Stimulated activated CD8-positive, alpha-beta memory T cell treated with anti-CD3 and anti-CD28 coated beads, Interleukin-2, amount 100 ng/mL, for 1 hour (primary cell): ENCODE measurements around the gene CLDN34.
A peak's percentile ranks its signal among the peaks of the same experiment; 100 is the strongest.

ENCODE experiments used
- DNase-seq, 2 donors: peaks; one replicate each; pipeline ENCODE4 v3.0.0-alpha.2; 2020; ENCODE audit warnings: low read depth in 2 of 2

The CLDN34 gene

DNA sequence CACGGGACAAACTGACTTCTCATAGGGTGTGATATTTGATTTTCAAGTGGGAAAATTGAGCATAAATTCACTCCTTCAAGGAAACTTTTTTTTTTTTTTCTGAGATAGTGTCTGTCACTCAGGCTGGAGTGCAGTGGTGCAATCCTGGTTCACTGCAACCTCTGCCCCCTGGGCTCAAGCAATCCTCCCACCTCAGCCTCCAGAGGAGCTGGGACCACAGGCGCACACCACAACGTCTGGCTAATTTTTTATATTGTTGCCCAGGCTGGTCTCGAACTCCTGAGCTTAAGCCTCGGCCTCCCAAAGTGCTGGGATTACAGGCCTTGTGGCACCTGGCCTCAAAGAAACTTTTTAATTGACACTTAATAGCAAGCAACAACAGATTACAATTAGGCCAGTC is 13.8 kb downstream of the CLDN34 start:
- no peak for DNase-seq

DNA sequence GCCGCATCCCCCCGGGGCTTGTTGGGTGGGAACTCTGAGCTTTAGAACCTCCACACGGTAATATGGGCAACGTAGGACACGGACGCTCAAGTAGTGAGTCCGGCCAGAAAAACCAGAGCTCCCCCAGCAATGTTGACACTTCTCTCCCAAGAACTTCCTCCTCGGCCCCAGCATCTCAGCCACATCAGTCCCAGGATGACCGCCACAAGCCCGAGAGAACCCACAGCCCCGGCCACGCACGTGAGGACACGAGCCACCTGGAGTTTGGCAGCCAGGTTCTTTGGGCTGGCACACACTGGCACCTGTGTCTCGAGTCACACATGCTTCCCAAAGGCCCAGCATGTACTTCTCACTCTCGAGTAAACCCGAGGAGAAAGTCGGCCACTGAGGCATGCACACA is 16.3 kb downstream of the CLDN34 start:
- no peak for DNase-seq

DNA sequence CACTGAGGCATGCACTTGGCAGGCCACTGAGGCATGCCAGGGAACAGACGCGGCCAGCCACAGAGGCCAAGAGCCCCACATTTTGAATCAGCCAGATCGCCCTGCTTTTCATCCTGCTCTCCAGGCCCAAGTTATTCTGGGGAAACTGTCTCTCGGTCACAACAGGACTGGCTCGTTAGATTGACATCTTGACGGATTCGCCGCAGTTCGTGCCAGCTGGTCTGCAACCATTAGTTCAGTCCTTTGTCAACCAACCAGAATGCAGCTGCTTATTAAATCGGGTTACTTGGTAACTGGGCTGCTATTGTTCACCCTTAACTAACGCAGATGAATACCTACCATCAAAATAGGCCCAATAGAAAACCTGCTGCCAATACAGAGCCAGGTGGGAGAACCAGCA is 16.7 kb downstream of the CLDN34 start:
- no peak for DNase-seq

DNA sequence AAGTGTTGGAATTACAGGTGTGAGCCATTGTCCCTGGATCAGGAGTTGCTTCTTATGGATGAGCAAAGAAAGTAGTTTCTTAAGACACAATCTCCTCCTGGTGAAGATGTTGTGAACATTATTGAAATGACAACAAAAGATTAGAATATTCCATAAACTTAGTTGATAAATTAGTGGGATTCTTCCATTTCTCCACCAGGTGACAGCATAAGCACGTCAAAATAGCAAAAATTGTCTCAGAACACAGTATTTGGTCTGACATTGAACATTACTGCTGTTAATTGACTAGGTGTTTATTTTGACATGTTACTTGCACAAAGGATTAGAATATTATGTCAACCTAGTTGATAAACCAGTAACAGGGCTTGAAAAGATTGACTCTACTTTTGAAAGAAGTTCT is 21.6 kb downstream of the CLDN34 start:
- DNase-seq, result no peak

DNA sequence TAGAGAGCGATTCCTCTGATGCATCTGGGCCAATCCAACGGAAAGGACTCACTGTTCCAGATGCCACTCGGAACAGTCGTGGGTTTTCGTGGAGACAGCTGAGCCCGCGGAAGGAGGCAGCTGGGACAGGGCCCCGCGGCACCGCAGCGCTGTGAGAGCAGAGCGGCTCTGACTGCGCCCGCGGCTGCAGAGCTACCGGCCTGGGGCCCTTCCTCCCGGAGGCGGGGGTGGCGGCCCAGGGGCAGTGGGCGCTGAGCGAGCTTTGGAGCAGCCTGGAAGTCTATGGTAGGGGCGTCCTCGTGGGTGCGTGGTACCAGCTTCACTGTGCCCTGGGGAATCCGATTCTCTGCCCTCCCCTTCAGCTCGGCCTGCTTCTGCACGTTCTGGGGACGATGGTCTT is 24.9 kb downstream of the CLDN34 start:
- DNase-seq, result no peak

DNA sequence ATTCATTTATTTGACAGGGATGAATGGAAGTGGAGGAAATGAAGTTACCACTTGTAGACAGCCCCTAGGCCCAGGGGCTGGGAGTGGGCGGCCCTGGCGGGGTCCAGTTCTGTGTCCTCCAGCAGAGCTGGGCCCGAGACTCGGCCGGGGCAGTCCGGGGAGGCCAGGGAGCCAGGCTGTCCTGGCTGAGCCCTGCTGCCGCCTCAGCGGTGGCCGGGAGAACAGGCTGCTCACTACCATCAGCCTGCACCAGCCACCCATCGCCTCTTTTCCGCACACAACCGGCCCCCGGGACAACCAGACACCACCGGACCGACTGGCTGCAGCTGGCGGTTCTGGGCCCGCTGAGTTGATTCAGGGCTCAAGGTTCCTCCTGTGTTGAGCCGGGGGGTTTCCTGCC is 25.6 kb downstream of the CLDN34 start:
- no peak for DNase-seq

DNA sequence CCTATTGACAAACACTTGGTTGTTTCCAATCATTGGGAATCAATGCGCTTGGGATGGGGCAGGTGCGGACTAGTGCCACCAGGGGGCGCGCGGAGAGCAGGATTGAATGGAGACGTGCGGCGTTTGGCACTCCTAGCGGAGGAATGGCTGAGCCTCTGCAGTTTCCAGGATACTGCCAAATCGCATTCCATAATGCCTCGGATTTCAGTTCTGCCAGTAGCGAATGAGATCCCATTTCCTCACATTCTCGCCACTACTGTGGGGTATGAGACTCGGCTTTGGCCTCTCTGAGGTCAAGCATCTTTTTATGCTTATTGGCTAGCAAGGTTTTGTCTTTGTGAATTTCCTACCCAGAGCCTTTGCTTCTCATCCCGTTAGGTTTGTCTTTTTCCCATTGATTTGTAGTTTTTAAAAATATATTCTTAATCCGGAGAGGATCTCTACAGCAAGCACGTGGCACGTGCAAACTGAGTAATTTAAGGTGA is 28.7 kb downstream of the CLDN34 start:
- DNase-seq, result peak; percentile 56 to 61

DNA sequence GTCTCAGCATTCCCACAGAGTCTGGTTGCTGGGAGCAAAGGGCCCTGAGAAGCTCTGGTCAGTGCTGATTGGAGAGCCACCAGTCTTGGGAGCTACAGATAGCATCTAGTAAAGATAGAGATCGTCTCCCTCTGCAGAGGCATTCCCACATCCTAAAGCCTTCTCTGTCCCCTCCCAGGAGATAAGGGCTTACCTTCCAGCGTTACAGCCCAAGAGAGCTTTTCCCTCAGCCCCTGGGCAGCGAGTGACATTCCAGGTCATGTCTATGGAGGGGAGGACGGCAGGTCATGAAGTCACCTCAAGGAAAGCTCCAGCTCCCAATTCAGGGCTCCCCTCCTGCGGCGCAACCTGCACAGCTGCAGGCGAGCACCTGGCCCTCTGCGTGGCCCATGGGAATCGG is 29.9 kb downstream of the CLDN34 start:
- no peak for DNase-seq

DNA sequence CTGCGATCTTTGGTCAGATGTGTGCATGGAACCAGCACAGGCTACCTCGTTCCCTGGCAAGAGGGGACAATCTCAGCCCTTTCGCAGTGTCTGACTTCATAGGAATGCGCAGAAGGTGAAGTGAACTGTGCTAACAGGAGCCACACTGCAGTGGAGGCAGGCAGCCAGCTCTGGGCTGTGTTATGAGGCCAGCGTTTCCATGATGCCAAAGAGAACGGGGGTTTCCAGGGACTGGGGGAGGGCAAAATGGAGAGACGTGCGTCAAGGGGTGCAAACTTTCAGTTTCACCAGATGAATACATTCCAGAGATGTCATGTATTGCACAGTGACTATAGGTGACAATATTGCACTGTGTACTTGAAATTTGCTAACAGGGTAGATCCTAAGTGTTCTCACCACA is 30.4 kb downstream of the CLDN34 start:
- DNase-seq, result no peak

DNA sequence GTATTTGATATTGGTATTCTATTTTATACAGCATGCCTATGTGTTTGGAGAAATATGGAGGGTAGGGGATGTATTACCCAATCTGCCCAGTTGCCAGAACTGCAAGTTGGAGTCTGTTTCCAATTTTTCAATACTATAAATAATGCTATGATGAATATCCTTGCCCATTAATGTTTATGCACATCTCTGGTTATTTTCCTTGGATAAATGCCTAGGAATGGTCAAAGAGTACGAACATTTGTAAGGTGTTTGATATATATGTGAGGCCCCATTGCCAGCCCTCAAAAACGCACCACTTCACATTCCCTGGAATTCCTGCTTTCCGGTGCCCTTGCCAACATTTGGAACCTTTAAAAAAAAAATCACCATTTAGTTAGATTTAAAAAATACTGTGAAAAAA is 34.3 kb downstream of the CLDN34 start:
- no peak for DNase-seq

DNA sequence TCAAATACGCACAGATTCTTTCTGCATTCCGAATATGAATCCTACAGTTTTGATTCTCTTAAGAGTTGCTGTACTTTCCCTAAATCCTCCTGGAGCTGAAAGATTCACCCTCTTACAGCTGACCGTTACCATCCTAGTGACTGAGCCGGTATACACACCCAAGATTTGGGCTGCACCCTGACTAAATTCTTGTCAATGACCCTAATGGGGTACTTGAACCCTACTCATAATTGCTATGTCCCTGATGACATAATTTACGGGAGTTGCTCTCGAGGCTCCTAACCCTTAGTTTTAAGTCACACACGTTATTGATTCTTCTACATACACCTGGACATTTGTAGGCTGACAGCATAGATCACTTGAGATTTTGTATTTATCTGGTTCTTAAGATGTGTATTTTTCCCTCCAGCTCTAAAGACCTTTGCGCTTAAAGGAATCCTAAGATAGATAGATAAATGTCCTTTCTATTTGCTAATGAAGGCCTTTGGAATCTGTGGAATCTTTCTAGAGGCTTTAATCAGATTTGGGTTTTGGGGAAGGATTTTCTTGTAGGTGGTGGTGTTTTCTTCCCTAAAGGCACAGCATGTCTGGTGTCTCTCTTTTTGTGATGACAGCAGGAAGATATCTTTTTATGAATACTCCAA is 37.8 kb downstream of the CLDN34 start:
- DNase-seq, result no peak

DNA sequence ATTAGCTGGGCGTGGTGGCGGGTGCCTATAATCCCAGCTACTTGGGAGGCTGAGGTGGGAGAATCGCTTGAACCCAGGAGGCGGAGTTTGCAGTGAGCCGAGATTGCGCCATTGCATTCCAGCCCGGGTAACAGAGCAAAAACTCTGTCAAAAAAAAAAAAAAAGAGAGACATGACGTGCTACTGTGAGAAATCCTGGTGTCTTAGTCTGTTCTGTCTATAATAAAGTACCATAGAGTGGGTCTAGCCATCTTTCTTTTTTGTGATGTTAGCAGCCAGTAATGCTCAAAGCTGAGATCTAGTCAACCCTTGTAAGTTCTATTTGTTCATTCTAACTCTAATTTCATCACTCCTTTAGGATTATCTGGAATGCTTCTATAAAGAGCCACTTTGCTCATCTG is 38.9 kb downstream of the CLDN34 start:
- DNase-seq, result no peak

DNA sequence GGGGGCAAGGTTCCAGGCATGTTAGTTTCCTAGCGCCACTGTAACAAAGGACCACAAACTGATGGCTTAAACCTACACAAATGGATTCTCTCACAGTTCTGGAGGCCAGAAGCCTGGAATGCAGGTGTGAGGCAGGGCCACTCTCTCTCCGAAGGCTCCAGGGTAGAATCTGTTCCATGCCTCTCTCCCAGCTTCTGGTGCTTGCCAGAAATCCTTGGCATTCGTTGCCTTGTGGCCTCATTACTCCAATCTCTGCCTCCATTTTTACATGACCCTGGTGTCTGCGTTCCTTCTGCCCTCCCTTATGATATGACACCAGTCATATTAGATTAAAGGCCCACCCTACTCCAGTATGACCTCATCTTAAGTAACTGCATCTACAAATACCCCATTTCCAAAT is 39.6 kb downstream of the CLDN34 start:
- DNase-seq, result no peak

DNA sequence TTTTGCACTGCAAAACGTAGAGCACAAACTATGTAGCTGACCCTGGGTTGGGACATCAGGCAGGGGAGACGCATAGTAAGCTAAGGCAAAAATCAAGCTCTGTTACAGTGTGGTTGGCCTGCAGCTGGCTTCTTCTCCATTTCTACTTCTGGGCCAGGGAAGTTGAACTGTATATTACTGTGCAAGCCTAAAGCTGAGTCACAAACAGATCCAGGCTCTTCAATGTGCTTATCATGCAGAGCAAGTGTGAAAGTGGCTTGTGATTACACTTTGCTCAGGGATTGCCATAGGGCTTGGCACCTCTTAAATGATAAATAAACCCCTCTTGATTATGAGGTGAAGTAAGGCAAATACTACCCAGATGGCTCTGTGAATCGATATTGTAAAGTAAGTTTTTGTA is 40.5 kb downstream of the CLDN34 start:
- DNase-seq, result no peak

DNA sequence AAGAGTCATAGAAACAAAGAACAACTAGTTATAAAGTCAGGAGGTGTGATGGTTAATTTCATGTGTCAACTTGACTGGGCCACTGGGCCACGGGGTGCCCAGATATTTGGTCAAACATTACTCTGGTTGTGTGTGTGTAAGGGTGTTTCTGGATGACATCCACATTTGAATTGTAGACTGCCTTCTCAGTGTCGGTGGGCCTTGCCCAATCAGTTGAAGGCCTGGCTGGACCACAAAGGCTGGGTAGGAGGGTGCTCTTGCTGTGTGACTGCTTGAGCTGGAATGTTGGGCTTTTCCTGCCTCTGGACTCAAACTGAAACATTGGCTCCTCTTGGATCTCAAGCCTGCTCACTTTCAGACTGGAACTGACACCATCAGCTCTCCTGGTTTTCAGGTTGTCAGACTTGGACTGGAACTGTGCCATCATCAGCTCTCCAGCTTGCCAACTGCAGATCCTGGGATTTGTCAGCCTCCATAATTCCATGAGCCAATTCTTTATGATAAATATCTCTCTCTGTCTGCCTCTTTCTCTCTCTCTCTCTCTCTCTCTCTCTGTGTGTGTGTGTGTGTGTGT is 41.4 kb downstream of the CLDN34 start:
- no peak for DNase-seq

DNA sequence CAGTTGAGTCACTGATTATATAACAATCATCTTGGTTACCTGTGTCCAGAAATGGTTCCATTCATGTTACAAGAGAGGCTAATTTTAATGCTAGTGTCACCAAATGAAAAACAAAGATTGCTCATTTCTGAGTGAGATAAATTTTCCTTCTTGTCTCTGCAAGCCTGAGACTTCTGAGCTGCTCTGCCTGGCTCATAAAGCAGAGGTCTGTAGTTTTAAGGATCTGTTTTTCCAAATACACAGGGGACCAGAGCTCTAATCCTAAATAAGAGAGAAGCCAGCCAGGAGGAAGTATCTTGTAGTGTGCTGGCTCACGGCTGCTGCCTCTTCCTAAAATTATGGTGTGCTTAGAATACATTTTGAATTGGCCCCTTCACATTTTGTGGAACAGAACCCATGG is 42.6 kb downstream of the CLDN34 start:
- no peak for DNase-seq

DNA sequence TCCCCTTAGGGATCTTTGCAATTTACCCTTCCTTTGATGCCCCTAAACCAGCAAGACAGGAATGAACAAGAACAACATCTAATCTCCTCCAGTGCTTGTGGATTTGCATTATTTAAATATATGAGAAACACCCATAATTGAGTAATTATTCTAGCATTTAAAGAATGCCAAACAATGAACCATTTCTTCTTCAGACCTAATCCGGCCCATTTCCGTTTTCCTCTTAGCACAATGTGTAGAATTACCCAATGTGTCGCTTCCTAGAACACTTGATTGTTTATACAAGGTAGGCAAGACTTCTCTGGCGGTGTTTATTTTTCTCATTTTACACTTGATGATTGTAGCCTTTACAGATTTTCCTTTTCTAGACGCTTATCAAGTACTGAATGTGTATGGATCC is 43.5 kb downstream of the CLDN34 start:
- no peak for DNase-seq

DNA sequence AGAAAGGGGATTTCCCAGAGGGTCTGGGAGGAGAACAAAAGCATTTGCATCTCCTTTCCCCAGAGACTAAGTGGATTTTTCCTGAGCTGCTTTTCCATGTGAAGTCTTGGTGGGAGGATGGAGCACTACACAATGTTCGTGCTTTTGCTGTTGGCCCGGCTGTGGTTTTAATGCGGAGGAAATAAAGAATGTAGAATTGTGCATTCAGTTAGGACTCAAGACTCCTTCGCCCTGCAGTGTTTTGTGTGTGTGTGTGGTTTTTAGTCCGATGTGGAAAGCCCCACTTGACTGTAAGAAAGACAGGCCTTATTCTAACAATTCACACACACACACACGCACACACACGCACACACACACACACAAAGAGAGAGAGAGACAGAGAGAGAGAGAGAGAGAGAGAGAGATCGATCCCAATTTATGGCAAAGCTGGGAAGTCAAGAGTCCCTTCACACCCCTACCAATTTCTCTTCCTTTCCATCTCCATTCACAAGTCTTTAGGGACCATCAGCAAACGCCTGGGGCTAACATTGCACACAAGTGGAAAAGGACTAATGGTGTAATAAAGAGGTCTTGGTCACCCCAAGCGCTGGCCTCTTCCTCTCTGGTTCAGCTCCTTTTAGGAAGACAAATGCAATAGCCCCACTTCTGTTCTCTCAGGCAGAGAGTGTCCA is 44.2 kb downstream of the CLDN34 start:
- no peak for DNase-seq

DNA sequence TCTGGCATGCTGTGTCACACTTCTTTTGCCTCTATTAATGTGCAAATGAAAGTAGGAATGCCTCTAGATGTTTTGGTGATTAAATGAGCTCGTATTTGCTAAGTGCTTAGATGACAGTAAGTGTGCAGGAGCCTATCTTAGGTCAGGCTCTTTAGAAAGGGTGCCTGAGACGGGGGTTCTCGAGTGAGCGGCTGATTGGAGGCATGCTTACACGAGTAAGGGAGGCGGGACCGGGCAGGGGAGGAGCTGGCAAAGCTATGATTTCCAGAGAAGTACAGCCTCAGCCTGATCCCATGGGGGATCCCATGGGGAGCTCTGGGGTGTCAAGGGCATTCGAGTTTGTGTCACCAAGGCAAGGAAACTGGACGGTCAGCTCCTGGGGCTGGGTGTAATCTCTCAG is 44.8 kb downstream of the CLDN34 start:
- DNase-seq, result no peak

DNA sequence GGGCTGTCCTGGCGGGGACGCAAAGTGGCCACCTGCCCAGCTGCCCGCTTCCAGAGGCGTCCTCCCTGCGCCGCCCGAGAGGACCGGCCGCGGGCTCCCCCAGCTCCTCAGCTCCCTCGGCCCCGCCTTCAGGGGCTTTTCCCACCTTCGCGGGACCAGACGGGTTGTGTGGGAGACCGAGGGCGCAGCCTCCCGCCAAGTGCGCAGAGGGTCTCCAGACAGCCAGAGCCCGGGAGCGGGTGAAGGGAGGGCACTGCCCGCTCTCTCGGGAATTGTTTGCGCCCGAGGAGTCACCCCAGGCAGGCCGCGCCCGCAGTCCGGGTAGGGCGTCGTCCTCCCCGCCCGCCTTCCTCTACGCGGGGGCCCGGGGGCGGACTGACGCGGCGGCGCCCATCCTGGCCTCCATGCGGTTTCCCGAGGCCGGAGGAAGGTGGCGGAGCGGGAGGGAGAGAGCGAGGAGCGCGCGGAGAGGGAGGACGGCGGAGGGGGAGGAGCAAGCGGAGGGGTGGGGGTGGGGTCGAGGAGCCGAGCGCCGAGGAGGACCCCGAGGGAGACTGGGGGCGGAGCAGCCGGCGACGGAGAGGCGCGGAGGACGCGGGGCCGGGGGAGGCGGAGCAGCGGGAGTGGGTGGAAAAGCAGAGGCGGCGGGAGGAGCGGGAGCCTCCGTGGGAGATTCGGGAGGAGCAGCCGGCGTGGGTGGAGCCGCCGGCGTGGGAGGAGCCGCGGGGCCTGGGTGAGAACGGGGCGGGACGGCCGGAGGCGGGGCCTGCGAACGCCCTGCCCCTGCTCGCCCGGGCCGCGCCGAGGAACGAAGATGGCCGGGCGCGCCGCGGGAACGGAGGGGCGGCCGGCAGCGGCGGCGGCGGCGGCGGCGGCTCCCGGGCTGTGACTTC is 47.5 kb downstream of the CLDN34 start:
- DNase-seq, result peak; percentile 46 to 62

DNA sequence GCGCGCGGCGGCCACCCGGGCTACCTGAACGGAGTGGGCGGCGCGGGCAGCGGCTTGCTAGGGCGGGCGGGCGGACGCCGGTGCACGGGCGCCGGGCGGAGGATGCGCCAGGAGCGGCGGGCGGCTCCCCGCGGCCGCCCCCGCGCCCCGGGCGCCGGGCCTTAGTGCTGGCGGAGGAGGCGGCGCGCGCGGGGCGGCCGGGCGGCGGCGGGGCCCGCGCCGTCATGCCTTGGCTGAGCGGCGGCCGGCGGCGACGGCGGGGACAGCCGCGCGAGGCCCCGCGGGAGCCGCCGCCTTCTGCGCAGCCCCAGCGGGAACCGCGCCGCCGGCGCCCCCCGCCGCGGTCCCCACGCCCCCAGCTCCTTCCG is 48.2 kb downstream of the CLDN34 start:
- no peak for DNase-seq

DNA sequence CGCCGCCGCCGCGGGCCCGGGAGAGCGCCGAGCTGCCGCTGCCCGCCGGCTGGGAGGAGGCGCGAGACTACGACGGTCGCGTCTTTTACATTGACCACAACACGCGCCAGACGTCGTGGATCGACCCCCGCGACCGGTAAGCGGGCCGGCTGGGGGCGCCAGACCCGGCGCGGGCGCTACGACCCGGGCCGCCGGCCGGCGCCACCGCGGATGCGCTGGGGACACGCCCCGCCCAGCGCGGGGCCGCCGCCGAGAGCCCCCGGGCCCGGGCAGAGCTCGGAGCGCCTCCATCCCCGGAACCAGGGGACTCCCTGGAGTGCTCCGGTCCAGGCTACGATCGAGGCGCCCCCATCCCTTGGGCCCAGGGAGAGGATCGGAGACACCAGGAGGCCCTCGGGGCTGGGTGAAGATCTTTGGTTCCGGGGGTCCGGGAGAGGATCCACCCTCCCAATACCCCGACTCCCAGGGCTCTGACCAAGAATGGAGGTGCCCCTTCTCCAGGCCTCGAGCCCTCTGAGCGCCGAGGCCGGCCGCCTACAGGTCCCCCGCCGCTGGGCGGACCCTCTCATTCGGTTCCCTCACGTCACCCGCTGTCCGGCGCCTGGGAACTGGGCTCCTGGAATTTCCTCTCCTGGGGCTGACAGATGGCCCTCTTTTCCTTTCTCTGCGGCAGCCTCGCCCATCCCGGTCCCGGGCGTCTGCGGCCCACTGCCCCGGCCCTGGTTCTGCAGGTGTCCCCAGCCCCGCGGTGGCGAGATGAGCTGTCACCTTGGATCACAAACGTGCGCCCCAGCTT is 48.8 kb downstream of the CLDN34 start:
- no peak for DNase-seq
